Kidney (tissue), 14 donors: ENCODE data around the gene CA5A. TPM values are rescaled to one million over a fixed set of nuclear protein-coding genes. Genes with fewer than 3 reads are reported as not detected.
"Not testable (repeated sequence)": the region's sequence is repeated elsewhere in the genome, so short reads cannot be mapped to it uniquely, and the experiment has no call there.

ENCODE experiments used
- DNase-seq, 5 donors: peaks; one replicate each; pipeline ENCODE4 v3.0.0-alpha.2; 2013 to 2020
- FAIRE-seq: peaks from 2 replicates; lab custom pipeline; 2012; peaks lifted over from hg19 to GRCh38; lab: Jason Lieb, UNC
- H3K27ac ChIP-seq, 2 donors: one replicate each; pipeline ENCODE4 v1.7.0; 2013; ENCODE audit warnings: low read depth in 2 of 2, low read length in 2 of 2, inconsistent platforms in 1 of 2
- H3K27me3 ChIP-seq: one replicate; pipeline ENCODE4 v1.7.1; 2013; ENCODE audit warnings: low read length, inconsistent platforms; ENCODE audit not compliant: control insufficient read depth, insufficient read depth
- H3K36me3 ChIP-seq, 3 donors: one replicate each; pipeline versions ENCODE4 v1.7.0 to v1.7.1; 2013; ENCODE audit warnings: low read length in 3 of 3, control low read depth in 1 of 3, inconsistent platforms in 1 of 3; ENCODE audit not compliant: insufficient read depth in 3 of 3, control insufficient read depth in 2 of 3
- H3K4me1 ChIP-seq, 3 donors: one replicate each; pipeline versions ENCODE4 v1.7.0 to v1.7.1; 2013; ENCODE audit warnings: low read length in 3 of 3, inconsistent platforms in 1 of 3, low read depth in 1 of 3; ENCODE audit not compliant: control insufficient read depth in 2 of 3, insufficient read depth in 2 of 3
- H3K4me3 ChIP-seq, 3 donors: one replicate each; pipeline versions ENCODE4 v1.7.0 to v1.8.1; 2013; ENCODE audit warnings: low read length in 3 of 3, control low read depth in 1 of 3, inconsistent platforms in 1 of 3
- H3K9ac ChIP-seq, 3 donors: one replicate each; pipeline versions ENCODE4 v1.7.0 to v1.7.1; 2013; ENCODE audit warnings: low read length in 3 of 3, control low read depth in 1 of 3, inconsistent platforms in 1 of 3
- H3K9me3 ChIP-seq, 3 donors: one replicate each; pipeline versions ENCODE4 v1.7.0 to v1.7.1; 2013; ENCODE audit warnings: low read length in 3 of 3, control low read depth in 1 of 3, inconsistent platforms in 1 of 3; ENCODE audit not compliant: control insufficient read depth in 2 of 3, insufficient read depth in 1 of 3
- CTCF ChIP-seq: IDR thresholded peaks from 3 replicates; pipeline ENCODE4 v1.5.1; 2012; ENCODE audit warnings: mild to moderate bottlenecking, moderate library complexity, borderline replicate concordance; ENCODE audit not compliant: insufficient read depth; ENCODE audit errors: extremely low read depth
- intact Hi-C: fragments of 100-400 bp; cut with DNase I; formaldehyde crosslinking; loops from one replicate; pipeline ENCODE4 v1.11.1; 2022
- polyA plus RNA-seq: library from polyadenylated mRNA; stranded (reverse); fragments of 350-450 nt; fragmentation: Illumina TruSeq; extraction: RNeasy Lipid Tissue Mini Kit (QIAGEN cat#74804); gene quantifications from one replicate; pipeline ENCODE4 v1.2.3, GENCODE V29; 2014; ENCODE audit warnings: low read depth, low replicate concordance; ENCODE audit not compliant: insufficient read depth
- total RNA-seq: library from RNA; stranded (reverse); fragmentation: NEBNext Ultra II Directional; extraction: Animal tissue kit (Norgen Biotek cat#: 25700); gene quantifications from one replicate; pipeline ENCODE4 v1.2.1, GENCODE V29; 2021
- donor health status: control.
- donor health status: control.
- donor health status: control.
- donor health status: control.
- donor health status: control.
- donor health status: DM: yes; HTN: yes; CAD: no.
- donor health status: Normal renal cell carcinoma (clear cell type).

CA5A gene
- total and polyA plus RNA-seq, 2 donors from 2014 or later = not detected

- Histone ChIP-seq H3K9me3 (no peaks in the 10 kb centered on the region), H3K36me3 (no peaks in the 10 kb centered on the region), H3K27ac (no peak overlapping the region), H3K4me1 (no peaks in the 10 kb centered on the region), H3K27me3 (peaks cover 3% of the 10 kb centered on the region), H3K4me3 (no peak overlapping the region), H3K9ac (no peak overlapping the region)
- FAIRE-seq (no peak), DNase-seq (no peak)
- intact Hi-C loops = no loop called here
- no peak for TF ChIP-seq CTCF
These were observed 53.8 kb downstream of the CA5A start for GRCh38 chr16:87882436-87883019.

- FAIRE-seq (no peak), DNase-seq (no peak)
- H3K27ac ChIP-seq = no peak overlapping the region
- H3K4me3 ChIP-seq = no peak overlapping the region
- intact Hi-C loops = no loop called here
- no peaks in the 10 kb centered on the region for H3K9me3 ChIP-seq
- no peaks in the 10 kb centered on the region for H3K36me3 ChIP-seq
- H3K4me1 ChIP-seq = no peaks in the 10 kb centered on the region
- TF ChIP-seq CTCF = no peak
- no peak overlapping the region for H3K9ac ChIP-seq
- peaks cover 3% of the 10 kb centered on the region for H3K27me3 ChIP-seq
These were observed 54.8 kb downstream of the CA5A start for GRCh38 chr16:87881324-87882200.

GRCh38 chr16:87880117-87880696, 56.1 kb downstream of the CA5A start:
- Histone ChIP-seq H3K27ac (no peak overlapping the region), H3K4me3 (no peak overlapping the region), H3K9ac (no peak overlapping the region), H3K9me3 (no peaks in the 10 kb centered on the region), H3K27me3 (peaks cover 4% of the 10 kb centered on the region), H3K36me3 (no peaks in the 10 kb centered on the region), H3K4me1 (no peaks in the 10 kb centered on the region)
- DNase-seq (no peak), FAIRE-seq (no peak)
- no peak for TF ChIP-seq CTCF
- intact Hi-C loops = no loop called here

DNA sequence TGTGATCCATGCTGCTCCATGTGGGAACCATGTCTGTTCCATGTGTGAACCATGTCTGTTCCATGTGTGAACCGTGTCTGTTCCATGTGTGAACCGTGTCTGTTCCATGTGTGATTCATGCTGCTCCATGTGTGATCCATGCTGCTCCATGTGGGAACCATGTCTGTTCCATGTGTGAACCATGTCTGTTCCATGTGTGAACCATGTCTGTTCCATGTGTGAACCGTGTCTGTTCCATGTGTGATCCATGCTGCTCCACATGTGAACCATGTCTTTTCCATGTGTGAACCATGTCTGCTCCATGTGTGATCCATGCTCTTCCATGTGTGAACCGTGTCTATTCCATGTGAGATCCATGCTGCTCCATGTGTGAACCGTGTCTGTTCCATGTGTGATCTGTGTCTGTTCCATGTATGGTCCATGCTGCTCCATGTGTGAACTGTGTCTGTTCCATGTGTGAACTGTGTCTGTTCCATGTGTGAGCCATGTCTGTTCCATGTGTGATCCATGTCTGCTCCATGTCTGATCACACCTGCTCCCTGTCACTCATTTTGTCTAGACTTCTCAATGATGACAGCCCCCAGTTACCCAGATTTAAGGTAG, 56.8 kb downstream of the CA5A start:
- H3K36me3 ChIP-seq, H3K9me3 ChIP-seq, DNase-seq, H3K4me1 ChIP-seq, H3K27me3 ChIP-seq, H3K9ac ChIP-seq, H3K4me3 ChIP-seq, H3K27ac ChIP-seq, FAIRE-seq: not testable (repeated sequence)
- intact Hi-C loops = loop anchor here (10.0 kb wide), 1 partner anchor 105 kb away; no protein-coding TSS in a partner anchor
